Mesenchymal stem cell (in vitro differentiated cells and primary cell): ENCODE data around the gene ERC2.
A peak's percentile ranks its signal among the peaks of the same experiment; 100 is the strongest.

Source experiments
- DNase-seq: peaks from one replicate; pipeline ENCODE4 v3.0.0-alpha.2; 2013
- H2AFZ ChIP-seq: one replicate; pipeline ENCODE4 v1.6.1; 2013; ENCODE audit warnings: low read depth, mild to moderate bottlenecking, control low read depth, inconsistent platforms, low read length, moderate library complexity
- H2AK5ac ChIP-seq: 2 replicates; pipeline ENCODE4 v1.6.1; 2013; ENCODE audit warnings: low read length, moderate library complexity, mild to moderate bottlenecking, inconsistent platforms; ENCODE audit not compliant: severe bottlenecking
- H2BK120ac ChIP-seq: one replicate; pipeline ENCODE4 v1.6.1; 2013; ENCODE audit warnings: low read depth, mild to moderate bottlenecking, inconsistent platforms, low read length, moderate library complexity
- H2BK12ac ChIP-seq, 2 experiments: one replicate each; pipeline ENCODE4 v1.6.1; 2013; ENCODE audit warnings: inconsistent platforms in 2 of 2, low read length in 2 of 2, mild to moderate bottlenecking in 2 of 2, moderate library complexity in 2 of 2, control low read depth in 1 of 2
- H2BK15ac ChIP-seq: one replicate; pipeline ENCODE4 v1.6.1; 2013; ENCODE audit warnings: mild to moderate bottlenecking, low read depth, inconsistent platforms; ENCODE audit not compliant: poor library complexity, severe bottlenecking
- H2BK5ac ChIP-seq: 2 replicates; pipeline ENCODE4 v1.6.1; 2013; ENCODE audit warnings: low read depth, mild to moderate bottlenecking, low read length, control low read depth, inconsistent platforms; ENCODE audit not compliant: poor library complexity, severe bottlenecking
- H3K14ac ChIP-seq, 2 experiments: one replicate each; pipeline ENCODE4 v1.6.1; 2013; ENCODE audit warnings: inconsistent platforms in 2 of 2, low read length in 2 of 2, control low read depth in 1 of 2, mild to moderate bottlenecking in 1 of 2, moderate library complexity in 1 of 2
- H3K18ac ChIP-seq, 2 experiments: one replicate each; pipeline ENCODE4 v1.6.1; 2013; ENCODE audit warnings: inconsistent platforms in 2 of 2, low read length in 2 of 2, control low read depth in 1 of 2, low read depth in 1 of 2, mild to moderate bottlenecking in 1 of 2
- H3K23ac ChIP-seq, 2 experiments: one replicate each; pipeline ENCODE4 v1.6.1; 2013; ENCODE audit warnings: inconsistent platforms in 2 of 2, low read length in 2 of 2, mild to moderate bottlenecking in 2 of 2, moderate library complexity in 2 of 2, control low read depth in 1 of 2
- H3K27ac ChIP-seq: 2 replicates; pipeline ENCODE4 v1.5.1; 2013; ENCODE audit warnings: mild to moderate bottlenecking, moderate library complexity, low read length, control low read depth, inconsistent platforms; ENCODE audit not compliant: poor library complexity, severe bottlenecking
- H3K27me3 ChIP-seq, 2 experiments: 2 replicates each; pipeline versions ENCODE4 v1.6.1 to v1.7.0; 2013; ENCODE audit warnings: low read length in 2 of 2, mild to moderate bottlenecking in 2 of 2, moderate library complexity in 2 of 2, control low read depth in 1 of 2, inconsistent platforms in 1 of 2; ENCODE audit not compliant: control insufficient read depth in 1 of 2, insufficient read depth in 1 of 2
- H3K36me3 ChIP-seq, 2 experiments: 2 replicates each; pipeline versions ENCODE4 v1.6.1 to v1.7.0; 2013; ENCODE audit warnings: low read length in 2 of 2, control low read depth in 1 of 2, inconsistent platforms in 1 of 2, low read depth in 1 of 2, mild to moderate bottlenecking in 1 of 2; ENCODE audit not compliant: insufficient read depth in 2 of 2, control insufficient read depth in 1 of 2
- H3K4ac ChIP-seq, 2 experiments: one replicate each; pipeline ENCODE4 v1.6.1; 2013; ENCODE audit warnings: inconsistent platforms in 2 of 2, low read length in 2 of 2, mild to moderate bottlenecking in 2 of 2, moderate library complexity in 2 of 2, control low read depth in 1 of 2, low read depth in 1 of 2
- H3K4me1 ChIP-seq: 2 replicates; pipeline ENCODE4 v1.6.1; 2013; ENCODE audit warnings: low read depth, low read length, control low read depth; ENCODE audit not compliant: control insufficient read depth, insufficient read depth
- H3K4me2 ChIP-seq: 2 replicates; pipeline ENCODE4 v1.6.1; 2013; ENCODE audit warnings: low read length, mild to moderate bottlenecking, inconsistent platforms; ENCODE audit not compliant: poor library complexity, severe bottlenecking
- H3K4me3 ChIP-seq, 2 experiments: 2 replicates each; pipeline versions ENCODE4 v1.5.1 to v1.7.0; 2013; ENCODE audit warnings: low read length in 2 of 2, mild to moderate bottlenecking in 2 of 2, control low read depth in 1 of 2, low read depth in 1 of 2; ENCODE audit not compliant: insufficient read depth in 1 of 2
- H3K79me1 ChIP-seq: replicated peaks from 2 replicates; pipeline ENCODE4 v1.6.1; 2013; ENCODE audit warnings: mild to moderate bottlenecking, control low read depth, low read length, inconsistent platforms; ENCODE audit not compliant: poor library complexity, severe bottlenecking
- H3K9ac ChIP-seq: 2 replicates; pipeline ENCODE4 v1.7.0; 2013; ENCODE audit warnings: mild to moderate bottlenecking, low read length, moderate library complexity
- H3K9me3 ChIP-seq: 2 replicates; pipeline ENCODE4 v1.7.0; 2013; ENCODE audit warnings: mild to moderate bottlenecking, low read length; ENCODE audit not compliant: control insufficient read depth
- H4K8ac ChIP-seq: one replicate; pipeline ENCODE4 v1.6.1; 2013; ENCODE audit warnings: inconsistent platforms, mild to moderate bottlenecking, low read length, moderate library complexity
- H4K91ac ChIP-seq: one replicate; pipeline ENCODE4 v1.6.1; 2013; ENCODE audit warnings: mild to moderate bottlenecking, low read length, inconsistent platforms
- WGBS: methylation state at CpG from one replicate; pipeline ENCODE4 v1.1.7; 2013; ENCODE audit warnings: mixed read lengths; 5-methylcytosine and 5-hydroxymethylcytosine counted together

Gene ERC2

DNA sequence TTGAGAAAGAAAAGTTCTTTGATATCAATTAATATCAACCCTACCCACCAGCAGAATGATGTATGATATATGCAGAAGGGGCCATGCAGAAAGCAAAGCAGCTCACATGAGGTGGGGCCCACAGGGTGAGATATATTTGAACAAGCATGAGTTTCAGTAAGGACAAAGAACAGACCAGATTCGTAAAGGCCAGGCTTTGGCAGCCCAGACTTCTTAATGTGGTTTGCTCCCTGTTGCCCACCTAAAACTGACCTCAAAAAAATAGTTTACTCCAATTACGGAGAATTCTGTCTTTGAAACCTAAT lies 725.5 kb downstream of the ERC2 start:
- Histone ChIP-seq H3K18ac (no peak overlapping the region), H4K91ac (no peak overlapping the region), H3K14ac (no peak overlapping the region), H3K79me1 (no peaks in the 10 kb centered on the region), H3K4me2 (no peak overlapping the region), H3K23ac (no peak overlapping the region), H3K9ac (no peak overlapping the region), H3K9me3 (no peaks in the 10 kb centered on the region), H2AFZ (no peak overlapping the region), H2AK5ac (no peak overlapping the region), H3K36me3 (no peaks in the 10 kb centered on the region), H3K4me1 (no peaks in the 10 kb centered on the region), H2BK120ac (no peak overlapping the region), H2BK5ac (no peak overlapping the region), H3K27ac (no peak overlapping the region), H3K27me3 (peaks cover 0 to 3% of the 10 kb centered on the region in 2 experiments), H4K8ac (no peak overlapping the region), H2BK15ac (peak overlapping the region; percentile 12), H3K4ac (no peak overlapping the region), H3K4me3 (no peak overlapping the region), H2BK12ac (no peak overlapping the region)
- 87% methylated on average over 2 of the region's 2 CpGs for WGBS
- no peak for DNase-seq

DNA sequence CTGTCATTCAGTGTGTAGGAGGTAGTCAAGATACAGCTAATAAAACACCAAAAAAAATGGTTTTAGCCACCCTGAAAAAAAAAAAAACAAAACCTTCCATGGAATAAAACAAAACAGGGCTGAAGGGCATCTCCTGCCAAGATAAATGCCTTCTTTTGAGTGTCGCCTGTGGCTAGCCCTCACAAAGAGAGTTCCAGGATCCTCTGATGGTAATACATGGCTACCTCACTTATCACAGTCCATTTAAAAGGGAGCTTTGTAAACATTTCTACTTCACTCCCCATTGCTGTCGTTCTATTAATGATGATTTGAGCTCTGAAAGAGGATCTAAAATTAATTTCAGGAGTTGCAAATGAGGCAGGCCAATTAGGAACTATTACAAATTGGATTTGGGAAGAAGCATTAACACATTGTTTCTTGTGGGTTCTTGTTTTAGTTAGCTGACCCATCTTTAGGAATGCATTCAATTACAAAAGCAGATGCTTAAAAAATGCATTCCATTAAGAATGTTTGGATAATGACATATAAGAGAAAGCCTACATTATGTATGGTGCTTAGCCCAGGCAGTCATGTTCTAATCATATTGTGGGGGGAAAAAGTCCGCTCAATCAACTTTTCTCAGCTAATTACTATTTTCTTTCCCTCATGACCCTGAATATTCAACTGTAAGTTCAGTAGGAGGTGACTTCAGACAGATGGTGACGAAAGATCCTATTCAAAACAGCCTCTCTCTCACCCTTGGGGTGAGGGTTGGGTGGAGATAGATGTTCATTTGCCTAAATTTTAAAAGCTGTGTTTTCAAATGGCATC lies 726.0 kb downstream of the ERC2 start:
- Histone ChIP-seq H4K91ac (no peak overlapping the region), H2BK12ac (no peak overlapping the region), H3K27ac (no peak overlapping the region), H3K36me3 (no peaks in the 10 kb centered on the region), H2BK5ac (no peak overlapping the region), H3K4me2 (no peak overlapping the region), H3K23ac (no peak overlapping the region), H2AK5ac (no peak overlapping the region), H3K79me1 (no peaks in the 10 kb centered on the region), H3K14ac (no peak overlapping the region), H3K4ac (peak overlapping the region in 1 of 2 experiments; percentile 4), H2BK120ac (no peak overlapping the region), H3K27me3 (peaks cover 0 to 3% of the 10 kb centered on the region in 2 experiments), H4K8ac (no peak overlapping the region), H3K4me1 (no peaks in the 10 kb centered on the region), H3K9me3 (no peaks in the 10 kb centered on the region), H3K4me3 (no peak overlapping the region), H3K18ac (peak overlapping the region in 1 of 2 experiments; percentile 48), H3K9ac (no peak overlapping the region), H2BK15ac (no peak overlapping the region), H2AFZ (no peak overlapping the region)
- 88% methylated on average over 2 of the region's 4 CpGs for WGBS
- no peak for DNase-seq

DNA sequence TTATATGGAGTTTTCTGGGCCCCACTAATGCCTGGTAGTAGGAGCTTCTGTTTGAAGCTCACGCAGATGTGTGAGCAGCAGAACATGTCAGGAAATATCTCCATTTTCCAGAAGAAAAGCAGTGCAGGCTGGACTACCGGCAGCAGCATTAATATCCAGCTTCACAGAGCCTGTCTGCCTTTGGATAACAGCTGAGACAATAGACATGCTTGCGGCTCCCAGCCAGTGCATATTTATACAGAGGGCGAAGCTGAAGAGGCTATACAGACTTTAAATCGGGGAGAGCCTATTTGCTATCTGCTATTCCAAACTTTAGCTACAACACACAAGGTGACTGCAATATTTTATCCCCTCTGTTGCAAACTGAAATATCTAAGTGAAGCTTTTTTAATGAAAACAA lies 731.1 kb downstream of the ERC2 start:
- no peak overlapping the region for H2AFZ ChIP-seq
- no peak overlapping the region for H3K14ac ChIP-seq
- no peaks in the 10 kb centered on the region for H3K4me1 ChIP-seq
- no peak overlapping the region for H3K4me3 ChIP-seq
- no peak overlapping the region for H2AK5ac ChIP-seq
- H3K18ac ChIP-seq = no peak overlapping the region
- no peak overlapping the region for H2BK120ac ChIP-seq
- H3K4me2 ChIP-seq = no peak overlapping the region
- no peak overlapping the region for H2BK5ac ChIP-seq
- no peak for DNase-seq
- no peak overlapping the region for H4K8ac ChIP-seq
- no peak overlapping the region for H3K23ac ChIP-seq
- H2BK15ac ChIP-seq = no peak overlapping the region
- no peak overlapping the region for H3K27ac ChIP-seq
- H3K4ac ChIP-seq = no peak overlapping the region
- H3K36me3 ChIP-seq = no peaks in the 10 kb centered on the region
- H3K9ac ChIP-seq = no peak overlapping the region
- no peak overlapping the region for H4K91ac ChIP-seq
- H2BK12ac ChIP-seq = no peak overlapping the region
- WGBS = 81% methylated on average over 5 of the region's 5 CpGs
- H3K9me3 ChIP-seq = no peaks in the 10 kb centered on the region
- no peaks in the 10 kb centered on the region for H3K79me1 ChIP-seq
- peaks cover 0 to 8% of the 10 kb centered on the region in 2 experiments for H3K27me3 ChIP-seq

DNA sequence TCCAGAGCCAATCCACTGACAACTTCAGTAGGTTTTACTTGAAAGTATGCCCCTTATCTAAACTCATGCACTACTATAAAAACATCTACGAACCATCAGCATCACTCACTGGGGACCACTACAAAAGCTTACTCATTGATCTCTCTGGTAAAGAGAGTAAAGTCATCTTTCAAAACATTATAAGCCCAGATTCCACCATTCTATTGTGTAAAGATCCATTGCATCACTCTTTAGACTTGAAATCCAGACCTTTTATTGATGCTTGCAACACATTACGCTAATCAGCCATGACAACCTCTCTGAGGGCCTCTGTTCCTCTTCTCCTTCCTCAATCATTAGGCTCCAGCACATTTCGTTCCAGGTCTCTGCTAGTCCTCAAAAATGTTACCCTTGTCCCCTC lies 732.3 kb downstream of the ERC2 start:
- H3K4ac ChIP-seq = no peak overlapping the region
- no peak overlapping the region for H2BK5ac ChIP-seq
- no peak overlapping the region for H2BK12ac ChIP-seq
- H3K27ac ChIP-seq = no peak overlapping the region
- H2AK5ac ChIP-seq = no peak overlapping the region
- H3K4me2 ChIP-seq = no peak overlapping the region
- H2BK120ac ChIP-seq = no peak overlapping the region
- no peak overlapping the region for H2AFZ ChIP-seq
- no peaks in the 10 kb centered on the region for H3K36me3 ChIP-seq
- H3K9me3 ChIP-seq = no peaks in the 10 kb centered on the region
- no peak overlapping the region for H3K9ac ChIP-seq
- no peak overlapping the region for H2BK15ac ChIP-seq
- H3K4me3 ChIP-seq = no peak overlapping the region
- H4K8ac ChIP-seq = no peak overlapping the region
- H3K4me1 ChIP-seq = no peaks in the 10 kb centered on the region
- H3K23ac ChIP-seq = no peak overlapping the region
- H3K18ac ChIP-seq = no peak overlapping the region
- H4K91ac ChIP-seq = peak overlapping the region; percentile 31
- H3K14ac ChIP-seq = no peak overlapping the region
- 68% methylated on average over 3 of the region's 3 CpGs for WGBS
- peaks cover 0 to 13% of the 10 kb centered on the region in 2 experiments for H3K27me3 ChIP-seq
- DNase-seq = peak; percentile 28
- no peaks in the 10 kb centered on the region for H3K79me1 ChIP-seq
